Small intestine (tissue), 7 donors: ENCODE data around the gene P2RY11. TPM values are rescaled to one million over a fixed set of nuclear protein-coding genes. Genes with fewer than 3 reads are reported as not detected.

Experiments used
- DNase-seq, 2 donors: peaks; one replicate each; pipeline versions ENCODE4 v3.0.0 to v3.0.0-alpha.2; 2013
- FAIRE-seq: peaks from 2 replicates; lab custom pipeline; 2012; peaks lifted over from hg19 to GRCh38; lab: Jason Lieb, UNC
- H3K27ac ChIP-seq, 3 donors: one replicate each; pipeline ENCODE4 v1.5.1; 2013; ENCODE audit warnings: low read length in 2 of 3, mild to moderate bottlenecking in 2 of 3, control low read depth in 1 of 3, inconsistent platforms in 1 of 3, low read depth in 1 of 3, moderate library complexity in 1 of 3
- H3K27me3 ChIP-seq, 3 donors: one replicate each; pipeline ENCODE4 v1.6.1; 2013; ENCODE audit warnings: low read length in 3 of 3, inconsistent platforms in 1 of 3; ENCODE audit not compliant: control insufficient read depth in 3 of 3, insufficient read depth in 3 of 3
- H3K36me3 ChIP-seq, 3 donors: one replicate each; pipeline ENCODE4 v1.6.1; 2013; ENCODE audit warnings: low read length in 3 of 3, inconsistent platforms in 1 of 3, low read depth in 1 of 3, mild to moderate bottlenecking in 1 of 3, moderate library complexity in 1 of 3; ENCODE audit not compliant: control insufficient read depth in 3 of 3, insufficient read depth in 2 of 3
- H3K4me1 ChIP-seq, 3 donors: one replicate each; pipeline ENCODE4 v1.6.1; 2013; ENCODE audit warnings: low read length in 2 of 3, inconsistent platforms in 1 of 3, low read depth in 1 of 3, mild to moderate bottlenecking in 1 of 3, moderate library complexity in 1 of 3; ENCODE audit not compliant: control insufficient read depth in 3 of 3, insufficient read depth in 2 of 3
- H3K4me3 ChIP-seq, 3 donors: one replicate each; pipeline ENCODE4 v1.5.1; 2013; ENCODE audit warnings: low read length in 3 of 3, control low read depth in 1 of 3, inconsistent platforms in 1 of 3, low read depth in 1 of 3, mild to moderate bottlenecking in 1 of 3, moderate library complexity in 1 of 3
- H3K9me3 ChIP-seq, 2 donors: one replicate each; pipeline ENCODE4 v1.6.1; 2013; ENCODE audit warnings: low read depth in 1 of 2, low read length in 1 of 2; ENCODE audit not compliant: control insufficient read depth in 2 of 2, insufficient read depth in 1 of 2
- WGBS, 3 donors: extraction: QIAGEN DNeasy Blood & Tissue Kit; methylation state at CpG; one replicate each; pipeline ENCODE4 v1.1.7; 2013; 5-methylcytosine and 5-hydroxymethylcytosine counted together
- polyA plus RNA-seq, 4 donors: library from polyadenylated mRNA; stranded (reverse) in 3 of 4; unstranded in 1 of 4; fragments of 200-250 nt in 3 of 4; fragments of 120-200 nt in 1 of 4; gene quantifications; one replicate each; pipeline versions ENCODE4 v1.2.1 to v1.2.3, GENCODE V29; 2013
- donor health status: healthy with polysubstance abuse.
- donor health status: control.
- donor health status: control.
- donor health status: Bipolar disorder and iron deficiency.
- donor health status: healthy.

The P2RY11 gene
- polyA plus RNA-seq, 4 donors: 3.8 to 14.6 (median 9.9) TPM

DNA sequence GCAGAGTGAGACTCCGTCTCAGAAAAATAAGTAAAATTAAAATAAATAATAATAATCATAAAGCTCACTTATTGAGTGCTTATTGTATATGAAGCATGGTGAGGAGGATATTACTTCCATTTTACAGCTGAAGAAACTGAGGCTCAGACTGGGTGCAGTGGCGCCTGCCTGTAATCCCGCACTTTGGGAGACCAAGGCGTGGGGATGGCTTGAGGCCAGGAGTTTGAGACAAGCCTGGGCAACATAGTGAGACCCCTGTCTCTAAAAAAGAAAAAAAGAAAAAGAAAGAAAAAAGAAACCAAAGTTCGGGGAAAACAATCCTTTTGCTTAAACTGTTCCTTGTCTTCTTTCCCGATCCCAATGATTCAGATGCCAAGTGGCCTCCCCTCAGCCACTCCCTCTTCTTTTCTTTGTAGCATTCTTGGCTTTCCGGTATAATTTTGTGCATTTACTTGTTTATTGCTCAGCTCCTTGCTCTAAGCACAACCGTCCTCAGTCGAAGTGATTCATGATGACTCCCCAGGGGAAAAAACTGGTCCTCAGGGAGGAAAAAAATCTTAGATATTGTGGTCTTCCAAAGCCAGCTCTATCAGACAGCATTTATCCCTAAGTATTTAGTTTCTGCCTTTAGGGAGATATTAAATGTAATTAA, 9.2 kb downstream of the P2RY11 start:
- no peaks in the 10 kb centered on the region for H3K27me3 ChIP-seq
- peak overlapping the region in 1 of 3 donors; percentile 79 for H3K27ac ChIP-seq
- H3K36me3 ChIP-seq: peaks cover 7 to 35% (median 12%) of the 10 kb centered on the region in 3 donors
- H3K4me3 ChIP-seq: no peak overlapping the region
- H3K9me3 ChIP-seq: peaks cover 0 to 2% of the 10 kb centered on the region in 2 donors
- FAIRE-seq: no peak
- no peak for DNase-seq
- H3K4me1 ChIP-seq: peaks cover 0 to 5% (median 0%) of the 10 kb centered on the region in 3 donors
- WGBS, 3 donors: 68 to 74% (median 72%) methylated on average over 9 of the region's 9 CpGs

- Histone ChIP-seq H3K9me3 (peaks cover 0 to 2% of the 10 kb centered on the region in 2 donors), H3K27me3 (no peaks in the 10 kb centered on the region), H3K4me3 (no peak overlapping the region), H3K36me3 (peaks cover 0 to 25% (median 2%) of the 10 kb centered on the region in 3 donors), H3K27ac (peak overlapping the region in 1 of 3 donors; percentile 66), H3K4me1 (peaks cover 0 to 5% (median 0%) of the 10 kb centered on the region in 3 donors)
- 61 to 81% (median 63%) methylated on average over 6 of the region's 6 CpGs for WGBS, 3 donors
- no peak for DNase-seq
- FAIRE-seq: no peak
These were observed 10.6 kb downstream of the P2RY11 start for GRCh38 chr19:10122045-10122444.

- Histone ChIP-seq H3K36me3 (peaks cover 0 to 11% (median 2%) of the 10 kb centered on the region in 3 donors), H3K27me3 (no peaks in the 10 kb centered on the region), H3K4me3 (no peak overlapping the region), H3K4me1 (peaks cover 0 to 2% (median 0%) of the 10 kb centered on the region in 3 donors), H3K9me3 (peaks cover 0 to 2% of the 10 kb centered on the region in 2 donors), H3K27ac (no peak overlapping the region)
- DNase-seq: no peak
- 93 to 97% (median 95%) methylated on average over 7 of the region's 7 CpGs for WGBS, 3 donors
- FAIRE-seq: no peak
These were observed 12.9 kb downstream of the P2RY11 start for GRCh38 chr19:10124429-10124828.

GRCh38 chr19:10126213-10126639, 14.7 kb downstream of the P2RY11 start:
- H3K4me1 ChIP-seq: no peaks in the 10 kb centered on the region
- H3K27me3 ChIP-seq: no peaks in the 10 kb centered on the region
- no peak for FAIRE-seq
- 87 to 95% (median 91%) methylated on average over 4 of the region's 4 CpGs for WGBS, 3 donors
- peaks cover 0 to 2% of the 10 kb centered on the region in 2 donors for H3K9me3 ChIP-seq
- no peak overlapping the region for H3K4me3 ChIP-seq
- H3K36me3 ChIP-seq: peaks cover 0 to 23% (median 7%) of the 10 kb centered on the region in 3 donors
- no peak overlapping the region for H3K27ac ChIP-seq
- no peak for DNase-seq

GRCh38 chr19:10132905-10133304, 21.4 kb downstream of the P2RY11 start:
- FAIRE-seq: no peak

GRCh38 chr19:10133596-10133995, 22.1 kb downstream of the P2RY11 start:
- peaks cover 9 to 79% (median 16%) of the 10 kb centered on the region in 3 donors for H3K36me3 ChIP-seq
- WGBS, 3 donors: 85 to 92% (median 91%) methylated on average over 11 of the region's 11 CpGs
- no peaks in the 10 kb centered on the region for H3K9me3 ChIP-seq

More at GRCh38 chr19:10132905-10133304, 21.4 kb downstream of the P2RY11 start:
- H3K27me3 ChIP-seq: no peaks in the 10 kb centered on the region
- DNase-seq: no peak
- H3K4me1 ChIP-seq: no peaks in the 10 kb centered on the region
- H3K36me3 ChIP-seq: peaks cover 7 to 72% (median 12%) of the 10 kb centered on the region in 3 donors
- no peaks in the 10 kb centered on the region for H3K9me3 ChIP-seq
- 90 to 93% (median 92%) methylated on average over 7 of the region's 7 CpGs for WGBS, 3 donors
- H3K4me3 ChIP-seq: no peak overlapping the region
- no peak overlapping the region for H3K27ac ChIP-seq

DNA sequence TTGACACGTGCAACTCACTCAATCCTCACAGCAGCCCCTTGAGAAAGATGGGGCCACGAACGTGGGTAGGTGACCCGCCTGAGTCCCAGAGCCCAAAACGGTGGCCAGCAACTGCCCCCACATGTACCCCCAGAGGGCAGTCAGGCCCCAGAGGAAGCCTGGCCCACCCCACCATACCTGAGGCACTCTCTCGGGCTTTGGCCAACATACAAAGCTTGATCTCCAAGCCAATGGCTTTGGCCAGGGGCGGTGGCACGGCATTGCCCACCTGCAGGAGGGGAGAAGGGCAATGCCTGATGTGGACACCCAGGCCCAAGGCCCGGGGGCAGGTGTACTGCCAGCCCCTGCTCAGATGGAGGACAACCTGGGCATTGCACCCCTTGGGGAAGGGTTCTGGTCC, 22.5 kb downstream of the P2RY11 start:
- WGBS, 3 donors: 93 to 100% (median 97%) methylated on average over 7 to 9 of the region's 9 CpGs
- Histone ChIP-seq H3K27me3 (no peaks in the 10 kb centered on the region), H3K36me3 (peaks cover 13 to 82% (median 16%) of the 10 kb centered on the region in 3 donors), H3K27ac (no peak overlapping the region), H3K9me3 (no peaks in the 10 kb centered on the region), H3K4me3 (no peak overlapping the region), H3K4me1 (no peaks in the 10 kb centered on the region)
- no peak for FAIRE-seq
- DNase-seq: no peak

More at GRCh38 chr19:10133596-10133995, 22.1 kb downstream of the P2RY11 start:
- Histone ChIP-seq H3K27me3 (no peaks in the 10 kb centered on the region), H3K4me1 (no peaks in the 10 kb centered on the region), H3K4me3 (no peak overlapping the region), H3K27ac (no peak overlapping the region)
- DNase-seq (no peak), FAIRE-seq (no peak)

GRCh38 chr19:10135551-10136334, 24.2 kb downstream of the P2RY11 start:
- FAIRE-seq: no peak
- Histone ChIP-seq H3K9me3 (no peaks in the 10 kb centered on the region), H3K4me1 (no peaks in the 10 kb centered on the region), H3K27me3 (no peaks in the 10 kb centered on the region), H3K27ac (no peak overlapping the region), H3K36me3 (peaks cover 13 to 87% (median 13%) of the 10 kb centered on the region in 3 donors), H3K4me3 (no peak overlapping the region)
- 94 to 95% (median 94%) methylated on average over 38 to 39 of the region's 39 CpGs for WGBS, 3 donors
- DNase-seq: no peak
